ENCODE measurements around the gene NHLRC4. TPM values are rescaled to one million over a fixed set of nuclear protein-coding genes. Genes with fewer than 3 reads are reported as not detected.

Gene NHLRC4
- total and polyA plus RNA-seq, 2 of the 13 experiments (the other 11 are each of a cell fraction or from before 2014, with no cell fraction given), result 0.40 to 0.59 TPM

DNA sequence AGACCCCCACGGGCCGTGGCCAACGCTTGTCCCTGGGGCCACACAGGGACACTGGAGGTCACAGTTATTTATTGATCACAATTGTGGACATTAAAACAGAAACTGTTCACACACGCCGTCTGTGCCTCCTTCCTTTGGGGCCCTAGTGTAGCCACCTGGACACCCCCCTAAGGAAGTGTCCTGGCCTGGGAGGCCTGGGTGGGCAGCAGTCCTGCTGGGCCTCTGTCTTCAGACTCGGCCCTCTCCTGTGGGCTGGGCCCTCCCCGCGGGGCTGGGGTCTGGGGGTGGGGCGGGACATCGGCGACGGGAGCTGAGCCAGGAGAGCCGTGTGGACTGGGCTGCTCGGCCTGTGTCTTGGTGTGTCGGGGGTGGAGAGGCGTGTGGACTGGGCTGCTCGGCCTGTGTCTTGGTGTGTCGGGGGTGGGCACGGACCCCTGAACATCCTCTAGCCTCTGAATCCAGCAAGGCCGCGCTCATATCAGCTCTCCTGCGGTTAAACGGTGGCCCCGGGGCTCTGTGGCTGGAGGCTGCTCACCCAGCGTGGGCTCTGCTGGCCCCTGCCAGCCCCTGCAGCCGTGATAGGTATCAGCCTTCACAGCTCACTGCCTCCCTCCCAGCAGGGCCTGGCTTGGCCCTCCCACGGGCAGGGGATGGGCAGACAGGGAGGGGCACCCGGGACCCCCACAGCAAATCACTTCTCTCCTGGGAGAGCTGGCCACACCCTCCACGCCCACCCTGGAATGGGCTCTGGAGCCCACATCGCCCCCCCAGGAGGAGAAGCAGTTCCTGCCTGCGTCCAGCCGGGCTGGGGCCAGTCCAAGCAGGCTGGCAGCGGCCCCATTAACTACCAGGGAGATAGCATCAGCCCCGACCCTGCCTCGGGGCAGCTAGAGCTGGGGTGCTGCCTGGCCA is 1.1 kb upstream of the NHLRC4 start (continued):
- TF ChIP-seq, protein P1, sequence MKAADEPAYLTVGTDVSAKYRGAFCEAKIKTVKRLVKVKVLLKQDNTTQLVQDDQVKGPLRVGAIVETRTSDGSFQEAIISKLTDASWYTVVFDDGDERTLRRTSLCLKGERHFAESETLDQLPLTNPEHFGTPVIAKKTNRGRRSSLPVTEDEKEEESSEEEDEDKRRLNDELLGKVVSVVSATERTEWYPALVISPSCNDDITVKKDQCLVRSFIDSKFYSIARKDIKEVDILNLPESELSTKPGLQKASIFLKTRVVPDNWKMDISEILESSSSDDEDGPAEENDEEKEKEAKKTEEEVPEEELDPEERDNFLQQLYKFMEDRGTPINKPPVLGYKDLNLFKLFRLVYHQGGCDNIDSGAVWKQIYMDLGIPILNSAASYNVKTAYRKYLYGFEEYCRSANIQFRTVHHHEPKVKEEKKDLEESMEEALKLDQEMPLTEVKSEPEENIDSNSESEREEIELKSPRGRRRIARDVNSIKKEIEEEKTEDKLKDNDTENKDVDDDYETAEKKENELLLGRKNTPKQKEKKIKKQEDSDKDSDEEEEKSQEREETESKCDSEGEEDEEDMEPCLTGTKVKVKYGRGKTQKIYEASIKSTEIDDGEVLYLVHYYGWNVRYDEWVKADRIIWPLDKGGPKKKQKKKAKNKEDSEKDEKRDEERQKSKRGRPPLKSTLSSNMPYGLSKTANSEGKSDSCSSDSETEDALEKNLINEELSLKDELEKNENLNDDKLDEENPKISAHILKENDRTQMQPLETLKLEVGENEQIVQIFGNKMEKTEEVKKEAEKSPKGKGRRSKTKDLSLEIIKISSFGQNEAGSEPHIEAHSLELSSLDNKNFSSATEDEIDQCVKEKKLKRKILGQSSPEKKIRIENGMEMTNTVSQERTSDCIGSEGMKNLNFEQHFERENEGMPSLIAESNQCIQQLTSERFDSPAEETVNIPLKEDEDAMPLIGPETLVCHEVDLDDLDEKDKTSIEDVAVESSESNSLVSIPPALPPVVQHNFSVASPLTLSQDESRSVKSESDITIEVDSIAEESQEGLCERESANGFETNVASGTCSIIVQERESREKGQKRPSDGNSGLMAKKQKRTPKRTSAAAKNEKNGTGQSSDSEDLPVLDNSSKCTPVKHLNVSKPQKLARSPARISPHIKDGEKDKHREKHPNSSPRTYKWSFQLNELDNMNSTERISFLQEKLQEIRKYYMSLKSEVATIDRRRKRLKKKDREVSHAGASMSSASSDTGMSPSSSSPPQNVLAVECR (CRISPR knock-in tag; IDR thresholded peaks at IDR 0.05; ENCODE audit: borderline replicate concordance), result 0 out of 2 replicates have a peak, but pooled peaks have one; percentile 11
- no peak for TF ChIP-seq ARHGAP35 (CRISPR knock-in tag; IDR thresholded peaks at IDR 0.05; ENCODE audit: borderline replicate concordance)
- TF ChIP-seq ZNF274 (CRISPR knock-in tag; IDR thresholded peaks at IDR 0.05), result no peak
- TF ChIP-seq, protein P2, sequence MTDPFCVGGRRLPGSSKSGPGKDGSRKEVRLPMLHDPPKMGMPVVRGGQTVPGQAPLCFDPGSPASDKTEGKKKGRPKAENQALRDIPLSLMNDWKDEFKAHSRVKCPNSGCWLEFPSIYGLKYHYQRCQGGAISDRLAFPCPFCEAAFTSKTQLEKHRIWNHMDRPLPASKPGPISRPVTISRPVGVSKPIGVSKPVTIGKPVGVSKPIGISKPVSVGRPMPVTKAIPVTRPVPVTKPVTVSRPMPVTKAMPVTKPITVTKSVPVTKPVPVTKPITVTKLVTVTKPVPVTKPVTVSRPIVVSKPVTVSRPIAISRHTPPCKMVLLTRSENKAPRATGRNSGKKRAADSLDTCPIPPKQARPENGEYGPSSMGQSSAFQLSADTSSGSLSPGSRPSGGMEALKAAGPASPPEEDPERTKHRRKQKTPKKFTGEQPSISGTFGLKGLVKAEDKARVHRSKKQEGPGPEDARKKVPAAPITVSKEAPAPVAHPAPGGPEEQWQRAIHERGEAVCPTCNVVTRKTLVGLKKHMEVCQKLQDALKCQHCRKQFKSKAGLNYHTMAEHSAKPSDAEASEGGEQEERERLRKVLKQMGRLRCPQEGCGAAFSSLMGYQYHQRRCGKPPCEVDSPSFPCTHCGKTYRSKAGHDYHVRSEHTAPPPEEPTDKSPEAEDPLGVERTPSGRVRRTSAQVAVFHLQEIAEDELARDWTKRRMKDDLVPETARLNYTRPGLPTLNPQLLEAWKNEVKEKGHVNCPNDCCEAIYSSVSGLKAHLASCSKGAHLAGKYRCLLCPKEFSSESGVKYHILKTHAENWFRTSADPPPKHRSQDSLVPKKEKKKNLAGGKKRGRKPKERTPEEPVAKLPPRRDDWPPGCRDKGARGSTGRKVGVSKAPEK (CRISPR knock-in tag; IDR thresholded peaks at IDR 0.05; ENCODE audit: borderline replicate concordance), result no peak
- TF ChIP-seq, protein P3, sequence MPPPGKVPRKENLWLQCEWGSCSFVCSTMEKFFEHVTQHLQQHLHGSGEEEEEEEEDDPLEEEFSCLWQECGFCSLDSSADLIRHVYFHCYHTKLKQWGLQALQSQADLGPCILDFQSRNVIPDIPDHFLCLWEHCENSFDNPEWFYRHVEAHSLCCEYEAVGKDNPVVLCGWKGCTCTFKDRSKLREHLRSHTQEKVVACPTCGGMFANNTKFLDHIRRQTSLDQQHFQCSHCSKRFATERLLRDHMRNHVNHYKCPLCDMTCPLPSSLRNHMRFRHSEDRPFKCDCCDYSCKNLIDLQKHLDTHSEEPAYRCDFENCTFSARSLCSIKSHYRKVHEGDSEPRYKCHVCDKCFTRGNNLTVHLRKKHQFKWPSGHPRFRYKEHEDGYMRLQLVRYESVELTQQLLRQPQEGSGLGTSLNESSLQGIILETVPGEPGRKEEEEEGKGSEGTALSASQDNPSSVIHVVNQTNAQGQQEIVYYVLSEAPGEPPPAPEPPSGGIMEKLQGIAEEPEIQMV (CRISPR knock-in tag; IDR thresholded peaks at IDR 0.05; ENCODE audit: low read depth), result no peak
- TF ChIP-seq, protein P4, sequence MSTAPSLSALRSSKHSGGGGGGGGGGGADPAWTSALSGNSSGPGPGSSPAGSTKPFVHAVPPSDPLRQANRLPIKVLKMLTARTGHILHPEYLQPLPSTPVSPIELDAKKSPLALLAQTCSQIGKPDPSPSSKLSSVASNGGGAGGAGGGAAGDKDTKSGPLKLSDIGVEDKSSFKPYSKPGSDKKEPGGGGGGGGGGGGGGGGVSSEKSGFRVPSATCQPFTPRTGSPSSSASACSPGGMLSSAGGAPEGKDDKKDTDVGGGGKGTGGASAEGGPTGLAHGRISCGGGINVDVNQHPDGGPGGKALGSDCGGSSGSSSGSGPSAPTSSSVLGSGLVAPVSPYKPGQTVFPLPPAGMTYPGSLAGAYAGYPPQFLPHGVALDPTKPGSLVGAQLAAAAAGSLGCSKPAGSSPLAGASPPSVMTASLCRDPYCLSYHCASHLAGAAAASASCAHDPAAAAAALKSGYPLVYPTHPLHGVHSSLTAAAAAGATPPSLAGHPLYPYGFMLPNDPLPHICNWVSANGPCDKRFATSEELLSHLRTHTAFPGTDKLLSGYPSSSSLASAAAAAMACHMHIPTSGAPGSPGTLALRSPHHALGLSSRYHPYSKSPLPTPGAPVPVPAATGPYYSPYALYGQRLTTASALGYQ (CRISPR knock-in tag; IDR thresholded peaks at IDR 0.05), result no peak
- TF ChIP-seq ZNF83 (CRISPR knock-in tag; IDR thresholded peaks at IDR 0.05; ENCODE audit: borderline replicate concordance), result no peak
- TF ChIP-seq KDM6A (CRISPR knock-in tag; IDR thresholded peaks at IDR 0.05; ENCODE audit: low read depth), result no peak
- TF ChIP-seq SRSF1 (optimal IDR thresholded peaks at IDR 0.05; ENCODE audit: low read depth, low read length), result peak; percentile 41
- TF ChIP-seq AGO1 (IDR thresholded peaks at IDR 0.05; ENCODE audit: low read depth, low read length, poor library complexity, severe bottlenecking), result peak; percentile 12
- TF ChIP-seq, protein P5, sequence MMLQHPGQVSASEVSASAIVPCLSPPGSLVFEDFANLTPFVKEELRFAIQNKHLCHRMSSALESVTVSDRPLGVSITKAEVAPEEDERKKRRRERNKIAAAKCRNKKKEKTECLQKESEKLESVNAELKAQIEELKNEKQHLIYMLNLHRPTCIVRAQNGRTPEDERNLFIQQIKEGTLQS (CRISPR knock-in tag; IDR thresholded peaks at IDR 0.05), result no peak
- TF ChIP-seq ZNF7 (CRISPR knock-in tag; IDR thresholded peaks at IDR 0.05), result no peak
- TF ChIP-seq JUNB (CRISPR knock-in tag; IDR thresholded peaks at IDR 0.05; ENCODE audit: borderline replicate concordance), result no peak
- no peak for TF ChIP-seq ZNF12 (CRISPR knock-in tag; IDR thresholded peaks at IDR 0.05)
- no peak for TF ChIP-seq SOX6 (IDR thresholded peaks at IDR 0.05)
- no peak for TF ChIP-seq SOX6 (CRISPR knock-in tag; IDR thresholded peaks at IDR 0.05)
